Activated CD4-positive, alpha-beta T cell treated with anti-CD3 and anti-CD28 coated beads, Interleukin-2, amount 50 U/mL, for 16 hours (primary cell): ENCODE measurements around the gene SLC24A2.
"Not testable (repeated sequence)": the region's sequence is repeated elsewhere in the genome, so short reads cannot be mapped to it uniquely, and the experiment has no call there.

Experiments
- DNase-seq: peaks from one replicate; pipeline ENCODE4 v3.0.0-alpha.2; 2020

The SLC24A2 gene

DNA sequence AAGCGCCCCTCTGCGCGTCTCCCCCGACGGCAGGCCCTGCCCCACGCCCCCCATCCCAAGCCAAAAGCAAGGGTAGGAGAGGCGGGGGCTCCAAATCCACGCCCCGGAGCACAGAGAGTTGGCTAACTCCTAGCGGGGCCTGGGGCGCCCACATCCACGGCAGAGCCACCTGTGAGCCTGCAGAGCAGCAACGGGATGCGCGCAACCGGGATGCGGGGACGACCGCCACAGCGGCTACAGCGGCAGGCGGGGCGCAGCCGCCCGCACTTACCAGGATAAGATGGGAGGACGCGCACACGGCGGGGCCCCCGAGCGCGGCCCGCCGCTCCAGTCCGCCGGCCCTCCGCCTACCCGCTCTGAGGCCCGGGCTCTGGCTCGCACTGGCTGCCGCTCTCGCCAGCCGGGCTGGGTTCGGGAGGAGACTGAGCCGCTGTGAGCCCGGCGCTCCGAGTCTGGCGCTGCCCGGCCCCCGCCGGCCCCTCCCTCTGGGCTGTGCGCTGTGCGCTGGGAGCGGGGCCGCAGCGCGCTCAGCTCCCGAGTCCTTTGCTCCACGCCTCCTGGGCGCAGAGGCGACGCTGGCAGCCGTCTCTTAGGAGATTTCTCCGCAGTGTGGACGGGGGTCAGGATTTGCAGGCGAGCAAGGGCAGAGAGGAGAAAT is at the start of gene SLC24A2:
TSS of gene SLC24A2 (minus strand) at position 424 of the 658 bp plus-strand sequence.
- DNase-seq = no peak

DNA sequence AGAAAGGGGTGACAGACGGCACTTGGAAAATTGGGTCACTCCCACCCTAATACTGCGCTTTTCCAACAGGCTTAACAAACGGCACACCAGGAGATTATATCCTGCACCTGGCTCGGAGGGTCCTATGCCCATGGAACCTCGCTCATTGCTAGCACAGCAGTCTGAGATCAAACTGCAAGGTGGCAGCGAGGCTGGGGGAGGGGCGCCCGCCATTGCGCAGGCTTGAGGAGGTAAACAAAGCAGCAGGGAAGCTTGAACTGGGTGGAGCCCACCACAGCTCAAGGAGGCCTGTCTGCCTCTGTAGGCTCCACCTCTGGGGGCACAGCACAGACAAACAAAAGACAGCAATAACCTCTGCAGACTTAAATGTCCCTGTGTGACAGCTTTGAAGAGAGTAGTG is 44.5 kb upstream of the SLC24A2 start:
- not testable (repeated sequence) for DNase-seq

DNA sequence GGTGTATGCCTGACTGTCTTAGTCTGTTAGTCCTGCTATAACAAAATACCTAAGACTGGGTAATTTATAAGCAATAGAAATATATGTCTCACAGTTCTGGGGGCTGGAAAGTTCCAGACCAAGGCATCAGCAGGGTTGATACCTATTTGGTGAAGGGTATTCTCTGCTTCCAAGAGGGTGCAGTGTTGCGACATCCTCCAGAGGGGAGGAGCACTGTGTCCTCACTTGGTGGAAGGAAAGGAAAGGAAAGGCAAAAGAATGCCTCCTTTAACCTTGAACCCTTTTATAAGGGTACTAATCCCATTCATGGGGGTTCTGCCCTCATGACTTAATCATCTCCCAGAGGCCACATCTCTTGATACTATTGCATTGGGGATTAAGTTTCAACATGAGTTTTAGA is 42.0 kb upstream of the SLC24A2 start:
- no peak for DNase-seq

DNA sequence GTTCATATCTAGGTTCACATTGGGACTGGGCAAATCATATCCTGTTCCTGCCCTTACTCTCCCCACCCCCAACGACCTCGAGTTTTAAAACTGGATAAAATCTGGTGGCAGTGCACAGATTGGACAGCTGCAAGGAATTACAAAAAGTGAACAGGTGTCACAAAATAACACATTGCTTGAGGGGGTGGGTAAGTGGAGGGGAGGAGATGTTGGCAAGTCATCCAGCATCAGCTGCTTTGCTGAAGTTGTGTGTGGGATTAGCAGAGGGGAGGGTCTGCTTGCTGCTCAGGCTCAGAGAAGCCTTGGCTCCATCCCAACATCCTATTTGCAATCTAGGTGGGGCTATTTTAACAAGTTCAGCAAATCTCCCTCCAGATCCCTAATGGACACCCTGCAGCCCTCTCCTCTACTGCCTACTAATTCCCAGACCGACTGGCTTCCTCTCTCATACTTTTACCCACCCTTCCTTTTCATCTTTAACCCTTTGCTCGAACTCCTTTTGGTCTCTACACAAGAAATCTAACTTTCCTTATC is 39.8 kb upstream of the SLC24A2 start:
- no peak for DNase-seq

DNA sequence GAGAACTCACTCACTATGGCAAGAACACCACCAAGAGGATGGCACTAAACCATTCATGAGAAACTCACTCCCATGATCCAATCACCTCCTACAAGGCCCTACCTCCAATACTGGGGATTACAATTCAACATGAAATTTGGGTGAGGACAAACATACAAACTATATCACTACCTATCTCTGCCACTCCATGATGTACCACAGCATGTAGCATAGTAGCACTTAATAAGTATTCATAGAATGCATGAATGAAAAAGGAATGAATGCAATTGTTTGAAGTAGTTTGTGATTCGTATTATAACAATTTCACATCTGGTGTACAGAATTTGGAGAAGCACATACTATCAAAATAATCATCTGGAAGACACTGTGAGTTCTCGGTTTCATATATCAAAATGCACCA is 27.9 kb upstream of the SLC24A2 start:
- no peak for DNase-seq

DNA sequence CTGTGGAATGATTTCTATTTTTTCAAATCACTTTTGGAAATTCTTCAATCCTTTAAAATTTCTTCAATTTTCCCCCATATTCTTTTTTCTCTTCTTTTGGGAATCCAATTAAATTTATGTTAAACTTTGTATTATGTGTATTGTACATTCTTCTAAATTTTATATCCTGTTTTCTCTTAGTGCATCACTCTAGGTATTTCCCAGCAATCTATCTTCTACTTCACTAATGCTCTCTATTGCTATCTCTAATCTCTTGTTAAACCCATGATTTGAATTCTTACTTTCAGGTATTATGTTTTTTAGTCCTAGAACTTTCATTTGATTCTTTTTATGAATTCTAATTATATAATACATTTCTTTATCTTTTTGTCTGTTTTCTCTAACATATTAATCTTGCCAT is 23.4 kb upstream of the SLC24A2 start:
- no peak for DNase-seq

DNA sequence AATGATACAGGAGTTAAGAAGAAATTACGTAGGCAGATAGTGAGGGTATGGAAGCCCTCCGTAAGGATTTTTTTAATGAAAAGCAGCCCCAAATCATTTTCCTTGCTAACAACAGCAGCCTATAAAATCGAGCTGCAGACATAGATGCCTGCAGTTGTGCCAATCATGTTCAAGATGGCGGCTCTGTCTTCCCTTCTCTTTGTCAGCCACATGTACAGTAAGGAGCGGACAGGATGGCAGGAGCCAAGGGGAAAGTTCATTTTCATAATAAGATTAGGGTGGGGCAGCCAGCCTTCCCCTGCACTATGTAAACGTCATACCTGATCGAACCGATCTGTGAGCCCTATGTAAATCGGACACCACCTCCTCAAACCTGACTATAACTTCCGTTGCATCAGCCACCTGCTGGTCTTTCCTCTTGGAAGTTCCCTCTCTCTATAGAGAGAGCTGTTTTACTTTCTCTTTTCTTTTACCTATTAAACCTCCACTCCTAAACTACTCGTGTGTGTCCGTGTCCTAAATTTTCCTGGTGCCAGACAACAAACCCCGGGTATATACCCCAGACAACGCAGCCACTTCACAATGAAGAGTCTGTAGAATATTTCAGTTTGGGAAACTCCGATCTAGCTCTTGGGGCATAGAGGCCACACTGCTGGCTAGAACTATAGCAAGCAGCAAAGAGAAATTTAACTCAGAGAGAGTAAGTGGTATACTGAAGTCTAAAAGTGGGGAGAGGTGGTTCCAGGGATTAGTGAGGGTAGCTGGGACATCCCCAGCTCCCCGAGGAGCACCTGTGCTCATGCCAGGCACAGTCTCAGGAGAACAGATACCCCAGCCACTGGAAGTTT is 20.8 kb upstream of the SLC24A2 start:
- DNase-seq = no peak

DNA sequence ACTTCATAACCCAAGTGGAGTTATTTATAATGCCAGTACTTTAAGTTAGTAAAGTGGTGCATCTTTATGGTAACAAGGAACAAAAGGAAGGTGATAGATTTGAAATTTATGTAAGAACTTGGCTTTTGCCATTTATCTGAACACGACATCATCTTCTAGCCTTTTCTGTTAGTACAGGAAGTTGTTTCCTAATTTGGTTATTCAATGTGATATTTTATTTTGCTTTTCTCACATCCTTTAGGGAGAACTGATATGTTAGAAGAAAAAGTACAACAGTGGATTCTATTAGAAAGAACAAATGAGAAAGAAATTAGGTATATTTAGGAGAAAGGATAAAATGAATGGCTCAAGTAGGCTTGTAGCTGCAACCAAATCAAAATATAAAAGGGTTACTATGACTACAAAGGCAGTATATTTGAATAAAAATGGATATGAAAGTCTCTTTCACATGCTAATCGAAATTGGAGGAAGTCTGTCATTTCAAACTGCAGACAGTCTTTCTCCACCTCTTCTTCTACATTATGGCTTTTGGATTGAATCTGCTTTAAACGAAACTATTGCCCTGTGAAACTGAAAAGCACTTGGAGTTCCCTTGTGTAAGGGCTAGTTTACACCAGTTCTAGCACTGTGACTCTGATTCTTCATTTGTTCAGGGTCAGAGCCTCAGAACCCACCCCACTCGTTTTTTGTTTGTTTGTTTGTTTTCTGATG is 18.5 kb upstream of the SLC24A2 start:
- DNase-seq = no peak

DNA sequence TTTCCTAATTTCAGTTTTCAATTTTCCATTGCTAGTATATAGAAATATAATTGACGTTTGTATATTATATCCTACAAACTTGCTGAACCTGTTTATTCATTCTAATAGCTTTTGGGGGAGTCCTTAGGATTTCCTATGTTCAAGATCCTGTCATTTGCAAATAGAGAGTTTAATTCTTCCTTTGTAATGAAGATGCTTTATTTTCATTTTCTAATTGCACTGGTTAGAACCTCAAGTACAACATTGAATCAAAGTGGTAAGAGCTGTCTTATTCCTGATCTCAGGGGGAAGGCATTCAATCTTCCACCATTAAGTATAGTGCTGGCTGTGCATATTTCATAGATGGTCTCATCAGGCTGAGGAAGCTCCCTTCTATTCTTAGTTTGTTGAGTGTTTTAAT is 15.6 kb upstream of the SLC24A2 start:
- DNase-seq = no peak

DNA sequence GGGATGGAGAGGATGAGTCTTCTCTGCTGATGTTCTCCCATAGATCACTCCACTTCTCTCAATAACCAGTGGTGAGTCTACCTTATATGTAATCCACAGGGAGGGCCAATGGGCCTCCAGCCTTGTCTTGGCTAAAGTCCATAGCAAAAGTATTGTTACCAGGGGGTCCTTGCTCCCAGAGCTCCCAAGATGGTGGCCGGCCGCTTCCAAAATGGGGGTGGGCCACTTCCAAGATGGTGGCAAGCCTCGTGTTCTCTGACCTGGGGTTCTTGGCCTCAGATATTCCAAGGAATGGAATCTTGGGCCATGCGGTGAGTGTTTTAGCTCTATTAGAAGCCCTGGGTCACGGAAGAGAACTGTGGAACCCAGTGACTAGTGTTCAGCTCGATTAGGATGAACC is 12.0 kb upstream of the SLC24A2 start:
- no peak for DNase-seq

DNA sequence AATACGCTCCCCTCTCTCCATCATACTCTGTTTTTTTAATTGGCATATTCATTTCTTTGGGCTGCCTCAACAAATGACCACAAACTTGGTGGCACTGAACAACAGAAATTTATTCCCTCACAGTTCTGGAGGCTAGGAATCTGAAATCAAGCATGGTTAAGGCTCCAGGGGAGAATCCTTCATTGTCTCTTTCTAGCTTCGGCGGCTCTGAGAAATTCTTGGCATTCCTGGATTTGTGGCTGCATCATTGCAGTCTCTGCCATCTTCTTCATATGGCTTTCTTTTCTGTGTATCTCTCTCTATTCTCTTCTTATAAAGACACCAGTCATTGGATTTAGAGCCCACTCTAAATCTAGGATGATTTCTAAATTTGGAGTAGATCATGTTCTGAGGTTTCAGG is 10.9 kb upstream of the SLC24A2 start:
- DNase-seq = no peak

DNA sequence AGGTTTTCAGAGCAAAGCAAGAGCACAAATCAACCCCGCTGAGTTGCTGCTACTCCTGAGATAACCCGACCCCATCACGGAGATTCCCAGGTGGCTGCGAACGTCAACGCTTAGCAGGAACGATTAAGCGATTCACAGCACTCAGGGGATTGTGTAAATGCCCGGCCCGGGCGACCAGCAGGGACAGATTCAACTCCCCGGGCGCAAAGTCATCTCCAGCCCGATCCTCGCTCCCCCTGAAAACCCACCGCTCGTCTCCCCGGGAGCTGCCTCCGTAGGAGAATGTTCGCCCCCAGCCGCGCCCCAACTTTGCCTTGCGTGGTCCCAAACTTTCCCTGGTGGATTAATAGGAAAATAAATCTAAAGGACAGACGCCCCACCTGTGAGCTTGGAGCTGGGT is 685 bp downstream of the SLC24A2 start:
- no peak for DNase-seq

DNA sequence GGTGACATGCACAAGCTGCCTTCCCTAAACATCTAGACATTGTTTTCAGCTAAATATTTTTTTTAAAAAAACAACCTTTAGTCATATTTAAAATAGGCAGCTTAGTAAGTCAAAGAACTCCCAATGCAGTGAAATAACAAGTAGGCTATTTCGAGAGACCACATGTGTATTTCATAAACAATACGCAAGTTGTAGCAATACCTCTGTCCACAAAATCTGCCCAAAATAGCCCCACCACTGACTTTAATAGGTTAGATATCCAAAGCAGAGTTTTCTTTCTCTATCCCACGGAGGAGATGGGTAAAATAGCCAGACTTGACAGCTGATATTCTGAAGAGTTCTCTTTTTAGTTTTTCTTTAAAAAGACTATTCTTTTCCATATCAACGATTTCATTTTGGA is 1.2 kb downstream of the SLC24A2 start:
- DNase-seq = no peak

DNA sequence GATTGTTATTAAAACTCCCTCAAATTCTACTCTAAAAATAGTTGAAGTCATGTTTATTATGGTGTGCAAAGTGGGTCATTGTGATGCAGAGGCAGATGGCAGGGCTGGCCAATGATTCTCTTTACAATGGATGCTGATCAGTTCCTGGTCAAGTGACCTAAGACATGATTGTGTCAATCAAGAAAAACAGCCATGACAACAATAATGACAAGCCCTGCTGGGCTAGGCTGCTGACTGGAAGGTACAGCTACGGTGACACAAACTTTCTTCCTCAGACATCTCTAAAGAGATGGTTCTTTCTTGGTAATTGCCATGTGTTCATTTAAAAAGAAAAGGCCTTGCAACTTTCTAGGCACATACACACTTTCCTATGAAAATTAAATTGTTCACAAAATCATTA is 3.6 kb downstream of the SLC24A2 start:
- no peak for DNase-seq

DNA sequence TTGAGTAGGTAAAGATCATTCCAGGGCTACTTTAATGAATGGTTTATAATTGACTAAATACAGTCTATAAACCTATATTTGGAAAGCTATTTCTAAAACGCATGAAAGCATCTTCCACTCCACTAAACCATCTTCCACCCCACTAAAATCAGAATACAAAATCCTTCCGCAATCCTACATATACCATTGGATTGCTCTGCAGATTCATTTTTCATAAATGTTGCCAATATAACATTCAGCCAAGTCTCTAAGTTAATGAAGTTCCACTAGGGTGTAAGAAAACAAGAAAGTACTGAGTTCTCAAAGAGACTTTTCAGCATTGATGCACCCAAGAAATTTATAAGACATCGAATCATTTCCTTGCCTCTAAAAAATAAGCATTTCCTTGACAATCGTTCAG is 4.7 kb downstream of the SLC24A2 start:
- no peak for DNase-seq

DNA sequence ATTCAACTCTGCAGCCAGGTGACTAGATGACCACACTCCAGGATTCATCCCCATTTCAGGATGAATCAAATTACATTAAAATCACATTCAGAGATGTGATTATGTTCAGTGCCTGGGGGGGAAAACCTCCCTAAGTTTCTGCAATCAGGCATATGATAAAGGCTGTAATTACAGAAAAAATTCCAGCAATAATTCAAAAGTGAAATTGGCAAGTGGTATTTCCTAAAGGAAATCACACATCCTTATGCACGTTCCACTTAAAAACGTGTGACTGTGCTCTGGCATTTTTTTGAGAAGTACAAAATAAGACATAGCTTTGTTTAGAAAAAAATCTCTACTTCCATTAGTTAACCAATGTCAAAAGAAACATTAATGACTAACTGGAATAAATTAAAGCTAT is 5.3 kb downstream of the SLC24A2 start:
- DNase-seq = no peak

DNA sequence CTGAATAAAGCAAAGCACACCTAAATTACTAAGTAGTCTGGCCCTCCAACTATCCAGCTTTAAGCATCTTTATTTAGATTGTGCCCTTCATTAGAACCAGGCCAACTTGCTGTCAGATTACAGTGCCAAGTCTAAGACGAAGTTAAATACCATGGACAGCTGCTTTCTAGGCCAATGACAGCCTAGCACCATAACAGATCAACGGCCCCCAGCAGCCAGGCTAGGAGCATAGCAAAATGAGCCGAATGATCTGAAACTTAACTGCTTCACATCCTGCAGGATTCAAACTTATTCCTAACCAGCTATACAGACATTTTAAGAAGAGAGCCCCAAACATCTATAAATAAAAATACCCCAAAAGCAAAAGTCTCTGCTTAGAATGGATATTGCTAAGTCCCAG is 6.8 kb downstream of the SLC24A2 start:
- DNase-seq = no peak

DNA sequence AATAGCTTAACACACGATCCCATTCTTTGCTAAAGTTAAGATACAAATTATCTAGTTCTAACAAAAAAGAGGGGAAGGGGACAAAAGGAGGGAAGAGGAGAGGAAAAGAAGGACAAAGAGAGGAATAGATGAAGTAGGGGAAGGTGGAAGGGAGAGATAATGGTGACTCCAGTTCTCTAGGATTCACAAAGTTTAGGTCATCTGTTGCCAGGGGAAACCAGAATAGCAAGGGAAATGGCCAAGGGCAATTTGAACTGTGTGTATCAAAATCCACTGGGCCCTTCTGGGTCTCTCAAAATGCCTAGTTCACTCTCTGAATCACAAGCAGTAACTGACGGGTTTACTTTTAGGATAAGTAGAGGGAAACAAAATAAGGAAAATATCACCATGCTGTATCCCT is 7.6 kb downstream of the SLC24A2 start:
- no peak for DNase-seq

DNA sequence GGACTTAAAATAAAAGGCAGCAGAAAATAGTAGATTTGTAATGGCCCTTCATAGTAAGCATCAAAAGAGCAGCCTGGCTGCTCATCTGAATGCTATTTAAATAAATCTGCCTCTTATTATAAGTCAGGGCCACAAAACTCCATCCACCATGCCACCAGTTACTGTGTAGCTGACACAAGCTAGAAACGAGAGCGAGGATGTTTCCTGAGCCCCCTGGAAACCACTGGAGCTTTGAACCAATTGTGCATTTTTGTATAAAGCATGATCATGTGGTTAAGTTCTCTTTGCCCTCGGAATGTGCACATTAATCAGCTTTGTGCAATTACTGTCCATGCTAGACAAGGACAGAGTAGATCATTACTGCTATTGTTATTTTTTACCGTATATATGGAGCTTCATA is 17.4 kb downstream of the SLC24A2 start:
- no peak for DNase-seq

DNA sequence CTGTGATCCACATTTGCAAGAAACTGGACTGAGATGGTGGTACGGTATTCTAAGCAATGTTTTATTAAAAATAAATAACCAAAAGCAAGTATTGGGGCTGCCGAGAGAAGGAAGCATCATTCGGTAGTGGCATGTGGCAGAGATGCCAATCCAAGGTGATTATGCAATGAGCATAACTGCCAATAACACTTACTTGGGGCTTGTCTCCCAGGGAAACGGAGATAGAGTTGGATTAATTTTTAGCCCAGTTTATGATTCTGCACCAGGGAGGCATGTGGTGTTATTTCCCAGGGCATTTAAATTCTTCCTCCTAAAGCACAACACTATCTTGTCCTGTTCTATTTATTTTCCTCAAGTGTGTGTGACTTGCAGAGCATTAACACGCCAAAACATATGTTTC is 17.9 kb downstream of the SLC24A2 start:
- no peak for DNase-seq

DNA sequence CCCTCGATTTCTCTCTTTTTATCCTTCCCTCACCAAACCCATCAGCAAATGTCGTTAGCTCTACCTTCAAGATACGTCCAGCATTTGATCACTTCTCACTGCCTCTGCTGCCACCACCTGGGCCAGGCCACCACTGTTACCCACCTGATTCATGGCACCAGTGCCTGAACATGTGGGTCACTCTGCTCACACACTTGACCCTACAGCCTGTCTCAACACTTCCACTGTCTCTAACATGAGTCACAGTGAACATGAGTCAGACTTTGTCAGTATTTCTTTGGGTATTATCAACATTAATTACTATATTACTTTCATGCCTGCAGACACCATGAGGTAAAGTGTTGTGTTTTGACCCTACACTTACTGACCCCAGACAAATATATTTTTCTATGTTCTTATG is 19.6 kb downstream of the SLC24A2 start:
- no peak for DNase-seq

DNA sequence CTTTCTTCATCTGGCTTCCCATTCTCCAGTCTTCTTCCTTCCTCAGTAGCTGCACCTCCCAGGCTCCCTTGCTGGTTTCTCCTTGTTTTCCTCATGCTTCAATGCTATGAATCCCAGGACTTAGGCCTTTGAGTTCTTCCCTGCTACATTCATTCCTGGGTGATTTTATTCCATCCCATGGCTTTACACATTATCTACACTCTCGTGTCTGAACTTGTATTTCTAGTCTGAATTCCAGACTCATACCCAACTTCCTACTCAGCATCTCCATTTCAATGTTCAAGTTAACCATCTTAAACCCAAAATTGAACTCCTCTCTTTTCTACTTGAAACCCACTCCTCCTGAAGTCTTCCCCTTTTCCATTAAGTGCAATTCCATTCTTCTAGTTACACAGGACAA is 20.0 kb downstream of the SLC24A2 start:
- DNase-seq = no peak

DNA sequence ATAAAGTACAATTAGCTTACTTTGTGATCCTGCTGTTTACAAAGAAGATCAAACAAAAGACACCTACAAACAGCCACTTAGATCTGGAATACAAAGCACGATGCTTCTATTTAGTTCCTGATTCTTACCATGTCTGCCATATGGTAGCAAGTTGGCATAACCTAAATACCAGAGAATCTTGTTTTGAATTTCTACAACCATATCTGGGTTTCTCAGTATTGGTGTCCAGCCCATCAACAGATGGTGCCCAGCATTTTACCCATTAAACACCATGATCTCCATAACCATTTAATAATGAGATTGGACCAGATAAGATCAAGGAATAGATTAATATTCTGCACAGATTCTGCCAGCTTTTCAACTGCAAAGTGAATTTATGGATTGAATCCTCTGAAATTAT is 29.8 kb downstream of the SLC24A2 start:
- DNase-seq = no peak

DNA sequence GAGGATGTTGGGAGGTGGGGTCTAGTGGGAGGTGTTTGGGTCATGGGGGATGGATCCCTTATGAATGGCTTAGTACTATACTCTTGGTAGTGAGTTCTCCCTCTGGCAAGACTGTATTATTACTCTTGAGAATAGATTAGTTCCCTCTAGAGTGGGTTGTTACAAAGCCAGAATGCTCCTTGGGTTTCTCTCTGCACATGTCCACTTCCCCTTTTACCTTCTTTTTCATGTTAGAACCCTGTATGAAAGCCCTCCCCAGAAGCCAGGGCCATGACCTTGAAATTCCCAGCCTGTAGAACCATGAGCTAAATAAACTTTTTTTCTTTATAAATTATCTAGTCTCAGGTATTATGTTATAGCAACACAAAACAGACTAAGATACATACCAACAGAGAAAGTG is 31.1 kb downstream of the SLC24A2 start:
- no peak for DNase-seq
